HEK293 (cell line): ENCODE data around the gene SCYL3.

ENCODE experiments used
- CTCF ChIA-PET: fragments of 350-600 bp; formaldehyde crosslinking; extraction: SDS; loops from one replicate; lab custom pipeline; 2021; ENCODE audit warnings: antibody characterized with exemption; lab: Yijun Ruan, JAX
- POLR2A ChIA-PET: fragments of 300-600 bp; formaldehyde crosslinking; extraction: SDS; loops from one replicate; lab custom pipeline; 2020; ENCODE audit warnings: antibody characterized with exemption, inconsistent platforms; lab: Yijun Ruan, JAX
- H3K27ac ChIP-seq: fragments of 200-500 bp; sonication (Bioruptor generic); 2 replicates; pipeline ENCODE4 v1.5.1; 2014; ENCODE audit warnings: low read depth, low read length, control low read depth, inconsistent platforms; ENCODE audit errors: extremely low read depth
- H3K36me3 ChIP-seq, 2 experiments: fragments of 200-500 bp in 1 of 2; sonication (Bioruptor generic) in 1 of 2; 1 replicate in 1 of 2; 2 replicates in 1 of 2; pipeline ENCODE4 v1.5.1; 2014 to 2017; ENCODE audit warnings: inconsistent platforms in 2 of 2, low read length in 2 of 2; ENCODE audit not compliant: control insufficient read depth in 2 of 2, insufficient read depth in 1 of 2
- H3K4me1 ChIP-seq: fragments of 200-500 bp; sonication (Bioruptor generic); 2 replicates; pipeline ENCODE4 v1.5.1; 2014; ENCODE audit warnings: mild to moderate bottlenecking, low read length, inconsistent platforms; ENCODE audit not compliant: control insufficient read depth, insufficient read depth
- H3K4me3 ChIP-seq: 2 replicates; pipeline ENCODE4 v1.5.1; 2011; ENCODE audit warnings: low read depth, mild to moderate bottlenecking, control low read depth, low read length, moderate library complexity
- H3K9me3 ChIP-seq: fragments of 200-500 bp; sonication (Bioruptor generic); 2 replicates; pipeline ENCODE4 v1.5.1; 2014; ENCODE audit warnings: low read depth, low read length, inconsistent platforms; ENCODE audit not compliant: control insufficient read depth, insufficient read depth
- EGR2 ChIP-seq: fragments of 450-650 bp; formaldehyde crosslinking; IDR thresholded peaks from 2 replicates; pipeline ENCODE4 v1.5.1; 2016; ENCODE audit warnings: low read depth, missing biosample characterization, missing genetic modification characterization
- HOXA7 ChIP-seq: sonication (generic); formaldehyde crosslinking; IDR thresholded peaks from 2 replicates; pipeline ENCODE4 v1.8.1; 2022; ENCODE audit warnings: missing genetic modification reagents, borderline replicate concordance
- RBAK ChIP-seq: fragments of 450-650 bp; formaldehyde crosslinking; IDR thresholded peaks from 2 replicates; pipeline ENCODE4 v1.5.1; 2016; ENCODE audit warnings: missing biosample characterization, missing genetic modification characterization
- SALL2 ChIP-seq: fragments of 450-650 bp; formaldehyde crosslinking; IDR thresholded peaks from 2 replicates; pipeline ENCODE4 v1.5.0; 2017; ENCODE audit warnings: missing biosample characterization, mild to moderate bottlenecking, missing genetic modification characterization, borderline replicate concordance
- WT1 ChIP-seq: fragments of 450-650 bp; formaldehyde crosslinking; IDR thresholded peaks from 2 replicates; pipeline ENCODE4 v1.5.1; 2016; ENCODE audit warnings: missing biosample characterization, missing genetic modification characterization
- YY1 ChIP-seq: fragments of 450-650 bp; formaldehyde crosslinking; IDR thresholded peaks from 2 replicates; pipeline ENCODE4 v1.5.1; 2018; ENCODE audit warnings: missing biosample characterization, missing genetic modification characterization
- ZBTB1 ChIP-seq: fragments of 450-650 bp; formaldehyde crosslinking; IDR thresholded peaks from 2 replicates; pipeline ENCODE4 v1.5.1; 2016; ENCODE audit warnings: missing biosample characterization, missing genetic modification characterization
- ZBTB11 ChIP-seq: fragments of 450-650 bp; formaldehyde crosslinking; conservative IDR thresholded peaks from 2 replicates; pipeline ENCODE4 v1.5.1; 2016; ENCODE audit warnings: low read depth, missing biosample characterization, missing genetic modification characterization
- ZBTB17 ChIP-seq: fragments of 450-650 bp; formaldehyde crosslinking; IDR thresholded peaks from 2 replicates; pipeline ENCODE4 v1.5.1; 2016; ENCODE audit warnings: missing biosample characterization, missing genetic modification characterization
- ZBTB7A ChIP-seq: fragments of 450-650 bp; formaldehyde crosslinking; IDR thresholded peaks from 2 replicates; pipeline ENCODE4 v1.5.1; 2016; ENCODE audit warnings: low read depth, missing biosample characterization, missing genetic modification characterization
- ZFP3 ChIP-seq: fragments of 450-650 bp; formaldehyde crosslinking; IDR thresholded peaks from 2 replicates; pipeline ENCODE4 v1.5.1; 2016; ENCODE audit warnings: low read depth, missing biosample characterization, missing genetic modification characterization
- ZNF140 ChIP-seq: fragments of 450-650 bp; formaldehyde crosslinking; IDR thresholded peaks from 2 replicates; pipeline ENCODE4 v1.5.1; 2016; ENCODE audit warnings: missing biosample characterization, missing genetic modification characterization
- ZNF324 ChIP-seq: fragments of 450-650 bp; formaldehyde crosslinking; IDR thresholded peaks from 2 replicates; pipeline ENCODE4 v1.5.1; 2016; ENCODE audit warnings: missing biosample characterization, missing genetic modification characterization
- ZNF473 ChIP-seq: fragments of 450-650 bp; formaldehyde crosslinking; IDR thresholded peaks from 2 replicates; pipeline ENCODE4 v1.5.1; 2017; ENCODE audit warnings: missing biosample characterization, missing genetic modification characterization
- ZNF510 ChIP-seq: fragments of 450-650 bp; formaldehyde crosslinking; IDR thresholded peaks from 2 replicates; pipeline ENCODE4 v1.5.1; 2018; ENCODE audit warnings: mild to moderate bottlenecking, missing genetic modification characterization, missing biosample characterization; ENCODE audit not compliant: insufficient replicate concordance
- ZNF518A ChIP-seq: fragments of 450-650 bp; formaldehyde crosslinking; conservative IDR thresholded peaks from 2 replicates; pipeline ENCODE4 v1.5.1; 2016; ENCODE audit warnings: low read depth, missing biosample characterization, missing genetic modification characterization
- ZNF529 ChIP-seq: fragments of 450-650 bp; formaldehyde crosslinking; IDR thresholded peaks from 2 replicates; pipeline ENCODE4 v1.5.1; 2017; ENCODE audit warnings: missing genetic modification characterization, missing biosample characterization; ENCODE audit not compliant: insufficient replicate concordance
- ZNF600 ChIP-seq: fragments of 450-650 bp; formaldehyde crosslinking; IDR thresholded peaks from 2 replicates; pipeline ENCODE4 v1.5.1; 2016; ENCODE audit warnings: missing biosample characterization, missing genetic modification characterization
- ZNF623 ChIP-seq: fragments of 450-650 bp; formaldehyde crosslinking; IDR thresholded peaks from 2 replicates; pipeline ENCODE4 v1.5.1; 2016; ENCODE audit warnings: missing biosample characterization, missing genetic modification characterization
- ZSCAN18 ChIP-seq: fragments of 450-650 bp; formaldehyde crosslinking; IDR thresholded peaks from 2 replicates; pipeline ENCODE4 v1.5.1; 2016; ENCODE audit warnings: missing biosample characterization, missing genetic modification characterization

Gene SCYL3

GRCh38 chr1:169882039-169882511, 11.6 kb downstream of the SCYL3 start (continued):
- TF ChIP-seq WT1 (tag by site-specific recombination) (no peak), EGR2 (no peak), SALL2 (tag by site-specific recombination) (no peak), YY1 (tag by site-specific recombination) (no peak), ZFP3 (tag by site-specific recombination) (no peak), ZNF510 (tag by site-specific recombination) (no peak)

- Histone ChIP-seq H3K4me3 (no peak overlapping the region), H3K36me3 (peaks cover 16 to 50% of the 10 kb centered on the region in 2 experiments)
- TF ChIP-seq ZNF623 (tag by site-specific recombination) (no peak), ZSCAN18 (tag by site-specific recombination) (no peak), ZNF600 (tag by site-specific recombination) (no peak), ZNF473 (no peak), ZNF518A (tag by site-specific recombination) (no peak)
- TF ChIP-seq, all 188 proteins: peak for 0
- CTCF ChIA-PET = no interaction called here
- no peaks in the 10 kb centered on the region for H3K9me3 ChIP-seq
- POLR2A ChIA-PET = no interaction called here
- H3K4me1 ChIP-seq = no peaks in the 10 kb centered on the region
- no peak overlapping the region for H3K27ac ChIP-seq
These were observed 14.5 kb downstream of the SCYL3 start for GRCh38 chr1:169879034-169879840.

- Histone ChIP-seq H3K27ac (no peak overlapping the region), H3K4me1 (no peaks in the 10 kb centered on the region), H3K36me3 (peaks cover 14 to 57% of the 10 kb centered on the region in 2 experiments), H3K4me3 (no peak overlapping the region), H3K9me3 (no peaks in the 10 kb centered on the region)
- TF ChIP-seq ZBTB11 (tag by site-specific recombination) (no peak), ZBTB1 (tag by site-specific recombination) (no peak), HOXA7 (CRISPR knock-in tag) (no peak), ZBTB7A (no peak), ZBTB17 (no peak), RBAK (tag by site-specific recombination) (no peak), ZNF324 (tag by site-specific recombination) (no peak), ZFP3 (tag by site-specific recombination) (no peak), ZNF529 (no peak), ZNF140 (tag by site-specific recombination) (no peak)
- ChIA-PET CTCF (no interaction called here), POLR2A (no interaction called here)
These were observed 15.2 kb downstream of the SCYL3 start for GRCh38 chr1:169878498-169878897.
